ENCODE measurements around the gene TAS2R1. TPM values are rescaled to one million over a fixed set of nuclear protein-coding genes. Genes with fewer than 3 reads are reported as not detected.

TAS2R1 gene
- total RNA-seq, 1 experiment from 2014 or later: not detected

DNA sequence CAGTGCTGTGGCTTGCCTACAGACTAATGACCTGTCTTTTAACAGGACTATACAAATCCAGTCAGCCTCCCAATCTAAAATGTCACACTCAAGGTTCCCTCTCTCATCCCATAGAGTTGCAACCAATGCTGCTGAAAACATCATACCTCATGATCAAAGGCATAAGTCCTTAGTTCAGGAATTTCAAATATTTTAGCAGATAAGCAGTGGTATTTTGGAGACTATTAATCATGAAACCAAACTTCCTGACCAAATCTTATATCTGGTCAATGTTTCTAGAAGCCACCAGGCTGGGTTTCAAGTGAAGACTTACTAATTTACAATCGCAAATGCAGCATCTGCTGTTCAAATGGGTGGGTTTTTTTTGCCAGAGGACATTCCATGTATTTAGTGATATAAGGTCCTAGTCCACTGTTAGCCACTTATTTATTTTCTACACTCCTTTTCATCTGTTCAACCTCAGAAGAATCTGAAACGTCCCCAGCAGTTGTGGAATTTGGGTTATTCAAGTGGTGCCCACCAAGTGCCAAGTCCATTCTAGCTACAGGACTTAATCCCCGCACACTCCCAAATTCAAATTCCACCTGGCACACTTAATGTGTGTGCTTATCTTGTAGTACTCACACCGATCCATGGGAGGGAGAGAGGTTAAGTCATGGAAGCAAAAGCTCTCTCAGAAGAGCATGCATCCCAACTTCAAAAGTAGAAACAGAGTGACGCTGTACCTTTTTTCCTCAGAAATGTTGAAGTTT lies 5.8 kb downstream of the TAS2R1 start:
- no peaks in the 10 kb centered on the region for H3K27me3 Mint-ChIP-seq (ENCODE audit: unreplicated experiment)
- no peaks in the 10 kb centered on the region for H3K36me3 Mint-ChIP-seq (ENCODE audit: insufficient read depth, unreplicated experiment)
- CTCF ChIA-PET: no interaction called here
- peaks cover 11% of the 10 kb centered on the region for H3K9me3 Mint-ChIP-seq (ENCODE audit: low read depth, unreplicated experiment)
- H3K27ac Mint-ChIP-seq (ENCODE audit: unreplicated experiment): no peak overlapping the region
- intact Hi-C loops (cut with micrococcal nuclease; ENCODE audit: unreplicated experiment): no loop called here
- H3K4me3 Mint-ChIP-seq (ENCODE audit: low read depth, unreplicated experiment): no peak overlapping the region
- DNase-seq: no peak
- no peaks in the 10 kb centered on the region for H3K4me1 Mint-ChIP-seq (ENCODE audit: low read depth, unreplicated experiment)
- TF ChIP-seq, protein P1, sequence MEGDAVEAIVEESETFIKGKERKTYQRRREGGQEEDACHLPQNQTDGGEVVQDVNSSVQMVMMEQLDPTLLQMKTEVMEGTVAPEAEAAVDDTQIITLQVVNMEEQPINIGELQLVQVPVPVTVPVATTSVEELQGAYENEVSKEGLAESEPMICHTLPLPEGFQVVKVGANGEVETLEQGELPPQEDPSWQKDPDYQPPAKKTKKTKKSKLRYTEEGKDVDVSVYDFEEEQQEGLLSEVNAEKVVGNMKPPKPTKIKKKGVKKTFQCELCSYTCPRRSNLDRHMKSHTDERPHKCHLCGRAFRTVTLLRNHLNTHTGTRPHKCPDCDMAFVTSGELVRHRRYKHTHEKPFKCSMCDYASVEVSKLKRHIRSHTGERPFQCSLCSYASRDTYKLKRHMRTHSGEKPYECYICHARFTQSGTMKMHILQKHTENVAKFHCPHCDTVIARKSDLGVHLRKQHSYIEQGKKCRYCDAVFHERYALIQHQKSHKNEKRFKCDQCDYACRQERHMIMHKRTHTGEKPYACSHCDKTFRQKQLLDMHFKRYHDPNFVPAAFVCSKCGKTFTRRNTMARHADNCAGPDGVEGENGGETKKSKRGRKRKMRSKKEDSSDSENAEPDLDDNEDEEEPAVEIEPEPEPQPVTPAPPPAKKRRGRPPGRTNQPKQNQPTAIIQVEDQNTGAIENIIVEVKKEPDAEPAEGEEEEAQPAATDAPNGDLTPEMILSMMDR (IDR thresholded peaks at IDR 0.05; ENCODE audit: unreplicated experiment): no peak
- BruUV-seq (replicated peaks): no TSS peak

DNA sequence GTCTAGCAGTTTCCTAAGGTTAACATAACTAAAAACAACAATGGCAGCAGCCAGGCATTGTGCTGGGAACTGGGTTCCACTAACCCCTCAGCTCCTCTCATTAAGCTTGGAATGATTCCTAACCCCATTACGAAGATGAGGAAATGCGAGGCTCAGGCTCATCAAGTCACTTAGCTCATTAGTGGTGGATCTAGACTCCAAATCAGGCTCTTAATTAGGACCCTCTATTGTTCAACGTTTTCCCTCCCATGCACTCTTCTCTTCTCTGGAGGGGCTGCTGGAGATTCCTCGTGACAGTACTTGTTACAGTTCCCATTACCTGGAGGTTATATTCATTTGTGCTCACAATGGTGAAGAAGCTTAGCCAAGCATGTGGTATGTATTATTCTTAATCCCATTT lies 6.5 kb downstream of the TAS2R1 start:
- Mint-ChIP-seq H3K4me3 (ENCODE audit: low read depth, unreplicated experiment) (no peak overlapping the region), H3K27ac (ENCODE audit: unreplicated experiment) (no peak overlapping the region), H3K9me3 (ENCODE audit: low read depth, unreplicated experiment) (peaks cover 11% of the 10 kb centered on the region), H3K36me3 (ENCODE audit: insufficient read depth, unreplicated experiment) (no peaks in the 10 kb centered on the region), H3K27me3 (ENCODE audit: unreplicated experiment) (no peaks in the 10 kb centered on the region), H3K4me1 (ENCODE audit: low read depth, unreplicated experiment) (no peaks in the 10 kb centered on the region)
- DNase-seq: no peak
- CTCF ChIA-PET: no interaction called here
- intact Hi-C loops (cut with micrococcal nuclease; ENCODE audit: unreplicated experiment): no loop called here
- TF ChIP-seq, protein P1 (IDR thresholded peaks at IDR 0.05; ENCODE audit: unreplicated experiment): no peak
- no TSS peak for BruUV-seq (replicated peaks)

DNA sequence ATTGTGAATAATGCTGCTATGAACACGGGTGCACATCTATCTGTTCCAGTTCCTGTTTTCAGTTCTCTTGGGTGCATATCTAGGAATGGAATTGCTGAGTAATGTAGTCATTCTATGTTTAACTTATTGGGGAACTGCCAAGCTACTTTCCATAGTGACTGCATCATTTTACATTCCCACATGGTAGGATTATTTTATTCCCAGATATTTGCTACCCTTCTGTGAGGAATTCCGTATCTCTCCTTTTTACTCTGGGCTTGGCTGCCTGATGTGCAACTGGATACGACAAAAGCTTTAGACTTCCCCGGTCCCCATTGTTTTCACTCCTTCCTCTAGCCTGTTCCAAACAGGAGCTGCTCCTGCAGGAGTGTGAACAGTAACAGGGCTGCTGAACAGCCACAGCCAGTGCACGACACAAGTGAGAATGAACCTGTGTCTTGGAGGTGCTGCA lies 7.2 kb downstream of the TAS2R1 start:
- Mint-ChIP-seq H3K27me3 (ENCODE audit: unreplicated experiment) (no peaks in the 10 kb centered on the region), H3K27ac (ENCODE audit: unreplicated experiment) (no peak overlapping the region), H3K9me3 (ENCODE audit: low read depth, unreplicated experiment) (peaks cover 11% of the 10 kb centered on the region), H3K36me3 (ENCODE audit: insufficient read depth, unreplicated experiment) (no peaks in the 10 kb centered on the region), H3K4me3 (ENCODE audit: low read depth, unreplicated experiment) (no peak overlapping the region), H3K4me1 (ENCODE audit: low read depth, unreplicated experiment) (no peaks in the 10 kb centered on the region)
- intact Hi-C loops (cut with micrococcal nuclease; ENCODE audit: unreplicated experiment): no loop called here
- CTCF ChIA-PET: interaction anchor here (0.6 kb wide), 1 partner anchor 219 kb away, joined by 4 read pairs; no protein-coding TSS in a partner anchor
- TF ChIP-seq, protein P1 (IDR thresholded peaks at IDR 0.05; ENCODE audit: unreplicated experiment): no peak
- BruUV-seq (replicated peaks): no TSS peak
- DNase-seq: no peak

DNA sequence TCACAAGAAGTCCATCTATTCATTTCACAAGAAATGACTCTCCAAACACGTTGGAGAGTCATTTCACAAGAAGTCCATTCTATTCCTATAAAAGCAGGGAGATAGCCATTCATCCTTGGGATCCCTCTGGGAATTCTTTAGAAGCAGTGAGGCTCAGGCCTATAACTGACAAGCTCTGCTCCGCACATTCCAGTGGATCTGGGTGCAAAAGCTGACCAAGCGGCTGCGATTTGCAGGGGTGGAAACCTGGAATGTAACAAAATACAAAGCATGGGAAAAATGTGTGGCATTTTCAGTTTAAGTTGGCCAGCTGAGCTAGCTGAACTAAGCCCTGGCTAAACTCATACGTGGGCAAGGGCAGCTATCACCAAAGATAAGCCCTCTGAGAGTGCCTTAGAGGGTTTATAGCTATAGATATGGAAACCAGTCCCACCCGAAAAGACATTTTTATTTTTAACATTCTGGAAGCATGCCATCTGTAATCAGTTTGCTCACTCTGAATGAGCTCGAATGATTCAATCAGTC lies 8.7 kb downstream of the TAS2R1 start:
- no peaks in the 10 kb centered on the region for H3K36me3 Mint-ChIP-seq (ENCODE audit: insufficient read depth, unreplicated experiment)
- intact Hi-C loops (cut with micrococcal nuclease; ENCODE audit: unreplicated experiment): no loop called here
- CTCF ChIA-PET: interaction anchor here (0.7 kb wide), 1 partner anchor 68 kb away, joined by 3 read pairs; no protein-coding TSS in a partner anchor
- H3K4me3 Mint-ChIP-seq (ENCODE audit: low read depth, unreplicated experiment): no peak overlapping the region
- DNase-seq: no peak
- H3K27ac Mint-ChIP-seq (ENCODE audit: unreplicated experiment): no peak overlapping the region
- TF ChIP-seq, protein P1 (IDR thresholded peaks at IDR 0.05; ENCODE audit: unreplicated experiment): no peak
- no peaks in the 10 kb centered on the region for H3K27me3 Mint-ChIP-seq (ENCODE audit: unreplicated experiment)
- H3K4me1 Mint-ChIP-seq (ENCODE audit: low read depth, unreplicated experiment): no peaks in the 10 kb centered on the region
- BruUV-seq (replicated peaks): no TSS peak
- peaks cover 14% of the 10 kb centered on the region for H3K9me3 Mint-ChIP-seq (ENCODE audit: low read depth, unreplicated experiment)

Data from Calu3 (cell line).